Activated T-cell treated with anti-CD3 and anti-CD28 coated beads, Interleukin-2, amount 50 U/mL, for 4 hours (primary cell): ENCODE results near the gene NIBAN1. TPM values are rescaled to one million over a fixed set of nuclear protein-coding genes. Genes with fewer than 3 reads are reported as not detected.

Experiments
- ATAC-seq, 2 donors: fragments of 200-7000 bp; cut with Tn5 transposase; one replicate each; pipeline ENCODE4 v1.10.0; 2021
- DNase-seq: peaks from one replicate; pipeline ENCODE4 v3.0.0-alpha.2; 2020
- H3K27me3 Mint-ChIP-seq: one replicate; pipeline ENCODE4 v1.8.0; 2021; ENCODE audit warnings: low read depth, mixed read lengths
- H3K36me3 Mint-ChIP-seq: one replicate; pipeline ENCODE4 v1.8.0; 2022; ENCODE audit warnings: mixed read lengths; ENCODE audit not compliant: insufficient read depth
- H3K4me1 Mint-ChIP-seq: one replicate; pipeline ENCODE4 v1.8.0; 2021; ENCODE audit warnings: low read depth, mixed read lengths
- H3K4me3 Mint-ChIP-seq: one replicate; pipeline ENCODE4 v1.8.0; 2021; ENCODE audit warnings: mild to moderate bottlenecking, moderate library complexity, mixed read lengths
- H3K9me3 Mint-ChIP-seq: one replicate; pipeline ENCODE4 v1.8.0; 2021; ENCODE audit warnings: mixed read lengths
- total RNA-seq, 3 donors: library from RNA; stranded (reverse); gene quantifications; one replicate each; pipeline ENCODE4 v1.2.1, GENCODE V29; 2021

Gene NIBAN1
- total RNA-seq, 3 donors from 2014 or later, result 5.6 to 14.2 (median 12.2) TPM

DNA sequence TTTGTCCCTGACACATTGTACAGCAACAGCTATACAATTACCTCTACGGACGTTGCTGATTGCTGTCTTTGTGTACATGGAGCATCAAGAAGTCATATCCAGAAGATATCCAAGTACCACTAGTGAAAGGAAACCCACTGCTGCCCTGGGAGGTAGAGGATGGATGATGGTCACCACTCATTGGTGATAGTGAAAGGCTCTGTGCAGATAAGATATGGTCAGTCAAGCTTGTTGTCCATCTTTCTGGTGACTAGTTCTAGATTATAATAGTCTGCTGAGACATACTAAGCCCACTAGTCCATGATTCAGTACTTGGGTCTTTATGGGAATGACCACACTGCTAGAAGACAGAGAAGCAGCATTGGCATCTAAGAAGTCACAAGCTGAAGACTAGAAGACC is 30.3 kb downstream of the NIBAN1 start:
- peaks cover 26% of the 10 kb centered on the region for H3K36me3 Mint-ChIP-seq
- ATAC-seq (no peak), DNase-seq (no peak)
- peaks cover 18% of the 10 kb centered on the region for H3K4me1 Mint-ChIP-seq
- no peaks in the 10 kb centered on the region for H3K27me3 Mint-ChIP-seq
- H3K9me3 Mint-ChIP-seq, result no peaks in the 10 kb centered on the region
- H3K4me3 Mint-ChIP-seq, result no peak overlapping the region

DNA sequence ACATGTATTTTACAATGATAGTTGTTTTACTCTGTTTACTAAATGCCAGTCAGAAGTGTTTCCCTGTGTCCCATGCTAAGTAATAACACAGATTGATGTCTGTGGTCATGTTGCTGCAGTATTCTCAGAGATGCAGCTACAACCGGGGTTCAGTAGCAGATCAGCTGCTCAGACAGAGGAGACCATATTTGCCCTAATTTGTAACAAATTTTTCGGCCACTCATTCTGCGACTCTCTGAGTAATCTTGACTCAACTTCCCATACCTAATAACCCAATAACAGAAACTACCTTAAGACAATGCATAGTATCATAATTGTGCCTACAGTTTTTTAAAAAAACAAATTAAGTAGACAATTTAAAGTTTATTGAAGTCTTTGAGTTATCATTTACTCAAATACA is 32.6 kb downstream of the NIBAN1 start:
- Mint-ChIP-seq H3K9me3 (no peaks in the 10 kb centered on the region), H3K27me3 (no peaks in the 10 kb centered on the region), H3K4me1 (peaks cover 18% of the 10 kb centered on the region), H3K4me3 (no peak overlapping the region), H3K36me3 (peaks cover 23% of the 10 kb centered on the region)
- peak; percentile 77 to 83 for ATAC-seq
- DNase-seq, result no peak

DNA sequence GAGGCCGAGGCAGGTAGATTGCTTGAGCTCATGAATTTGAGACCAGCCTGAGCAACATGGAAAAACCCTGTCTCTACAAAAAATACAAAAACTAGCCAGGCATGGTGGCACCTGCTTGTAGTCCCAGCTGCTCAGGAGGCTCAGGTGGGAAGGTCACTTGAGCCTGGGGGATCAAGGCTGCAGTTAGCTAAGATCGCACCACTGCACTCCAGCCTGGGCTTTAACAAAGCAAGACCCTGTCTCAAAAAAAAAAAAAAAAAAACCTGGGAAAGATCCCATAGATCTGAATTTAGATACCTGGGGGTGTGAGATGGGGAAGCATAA is 32.9 kb downstream of the NIBAN1 start:
- ATAC-seq (no peak), DNase-seq (no peak)
- Mint-ChIP-seq H3K4me1 (peaks cover 18% of the 10 kb centered on the region), H3K9me3 (no peaks in the 10 kb centered on the region), H3K27me3 (no peaks in the 10 kb centered on the region), H3K36me3 (peaks cover 23% of the 10 kb centered on the region), H3K4me3 (no peak overlapping the region)

DNA sequence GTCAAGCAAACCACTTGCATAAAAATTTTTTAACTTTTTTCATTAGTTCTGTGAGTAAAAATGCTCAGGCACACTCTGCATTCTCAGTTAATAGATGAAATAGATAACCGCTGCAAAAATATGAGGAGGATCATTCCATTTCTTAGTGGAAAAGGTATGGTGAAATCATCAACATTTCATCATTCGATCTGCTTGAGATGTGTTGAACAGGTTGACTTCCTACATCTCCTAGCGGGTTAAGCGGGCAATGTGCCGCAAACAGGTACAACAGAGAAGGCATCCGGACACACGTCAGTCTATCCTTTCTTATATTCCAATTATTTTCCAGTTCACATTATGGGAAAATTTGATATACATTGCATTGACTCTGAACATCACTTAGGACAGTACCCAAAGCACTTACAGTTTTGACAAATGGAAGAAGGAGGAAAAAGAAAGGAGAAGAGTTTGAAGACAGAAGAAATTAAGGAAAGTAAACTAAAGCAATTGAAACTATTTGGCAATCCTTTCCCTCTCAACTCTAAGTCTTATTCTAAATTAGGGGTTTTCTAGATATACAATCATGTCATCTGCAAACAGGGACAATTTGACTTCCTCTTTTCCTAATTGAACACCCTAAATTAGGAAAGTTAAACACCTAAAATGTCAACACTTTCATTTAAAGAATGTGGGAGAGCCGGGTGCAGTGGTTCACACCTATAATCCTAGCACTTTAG is 33.5 kb downstream of the NIBAN1 start:
- Mint-ChIP-seq H3K27me3 (no peaks in the 10 kb centered on the region), H3K36me3 (peaks cover 21% of the 10 kb centered on the region), H3K4me1 (peaks cover 14% of the 10 kb centered on the region), H3K9me3 (no peaks in the 10 kb centered on the region), H3K4me3 (no peak overlapping the region)
- ATAC-seq (no peak), DNase-seq (no peak)

DNA sequence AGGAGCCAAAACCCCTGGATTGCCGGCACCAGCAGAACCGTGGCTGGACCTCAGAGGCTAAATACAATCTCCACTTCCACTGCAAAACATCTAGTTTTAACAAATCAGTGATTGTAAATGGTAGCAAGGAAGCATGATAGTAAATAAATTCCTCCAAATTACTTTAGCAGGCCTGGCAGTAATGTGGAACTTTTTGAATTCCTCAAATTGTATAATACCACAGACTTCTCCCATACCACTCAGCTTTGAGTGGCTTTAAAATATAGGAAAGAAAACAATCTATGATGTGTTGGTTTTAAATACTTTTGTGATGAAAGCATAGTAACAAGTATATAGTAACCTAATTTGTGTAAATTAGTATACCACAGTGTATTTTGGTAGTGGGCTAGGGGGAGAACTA is 34.1 kb downstream of the NIBAN1 start:
- DNase-seq (no peak), ATAC-seq (no peak)
- Mint-ChIP-seq H3K27me3 (no peaks in the 10 kb centered on the region), H3K4me1 (peaks cover 11% of the 10 kb centered on the region), H3K4me3 (no peak overlapping the region), H3K36me3 (peaks cover 19% of the 10 kb centered on the region), H3K9me3 (no peaks in the 10 kb centered on the region)

DNA sequence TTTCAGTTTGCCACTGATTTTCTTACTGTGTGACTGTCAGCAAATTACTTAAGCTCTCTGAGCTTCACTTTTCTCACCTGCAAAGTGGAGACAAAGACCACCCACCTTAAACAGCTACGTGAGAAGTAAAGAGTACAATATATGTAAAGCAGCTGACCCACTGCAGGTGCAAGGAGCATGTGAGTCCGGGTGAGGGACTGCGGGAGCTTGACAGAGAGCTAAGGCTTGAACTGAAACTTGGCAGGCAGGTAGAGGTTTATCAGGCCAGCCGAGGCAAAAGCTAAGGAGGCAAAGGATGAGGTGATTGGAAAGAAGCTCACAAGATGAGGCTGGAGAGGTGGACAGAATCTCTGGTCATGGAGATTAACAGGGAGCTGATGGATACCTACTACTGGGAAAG is 36.6 kb downstream of the NIBAN1 start:
- DNase-seq (no peak), ATAC-seq (no peak)
- no peak overlapping the region for H3K4me3 Mint-ChIP-seq
- peaks cover 16% of the 10 kb centered on the region for H3K36me3 Mint-ChIP-seq
- H3K27me3 Mint-ChIP-seq, result no peaks in the 10 kb centered on the region
- peaks cover 9% of the 10 kb centered on the region for H3K4me1 Mint-ChIP-seq
- peaks cover 6% of the 10 kb centered on the region for H3K9me3 Mint-ChIP-seq

DNA sequence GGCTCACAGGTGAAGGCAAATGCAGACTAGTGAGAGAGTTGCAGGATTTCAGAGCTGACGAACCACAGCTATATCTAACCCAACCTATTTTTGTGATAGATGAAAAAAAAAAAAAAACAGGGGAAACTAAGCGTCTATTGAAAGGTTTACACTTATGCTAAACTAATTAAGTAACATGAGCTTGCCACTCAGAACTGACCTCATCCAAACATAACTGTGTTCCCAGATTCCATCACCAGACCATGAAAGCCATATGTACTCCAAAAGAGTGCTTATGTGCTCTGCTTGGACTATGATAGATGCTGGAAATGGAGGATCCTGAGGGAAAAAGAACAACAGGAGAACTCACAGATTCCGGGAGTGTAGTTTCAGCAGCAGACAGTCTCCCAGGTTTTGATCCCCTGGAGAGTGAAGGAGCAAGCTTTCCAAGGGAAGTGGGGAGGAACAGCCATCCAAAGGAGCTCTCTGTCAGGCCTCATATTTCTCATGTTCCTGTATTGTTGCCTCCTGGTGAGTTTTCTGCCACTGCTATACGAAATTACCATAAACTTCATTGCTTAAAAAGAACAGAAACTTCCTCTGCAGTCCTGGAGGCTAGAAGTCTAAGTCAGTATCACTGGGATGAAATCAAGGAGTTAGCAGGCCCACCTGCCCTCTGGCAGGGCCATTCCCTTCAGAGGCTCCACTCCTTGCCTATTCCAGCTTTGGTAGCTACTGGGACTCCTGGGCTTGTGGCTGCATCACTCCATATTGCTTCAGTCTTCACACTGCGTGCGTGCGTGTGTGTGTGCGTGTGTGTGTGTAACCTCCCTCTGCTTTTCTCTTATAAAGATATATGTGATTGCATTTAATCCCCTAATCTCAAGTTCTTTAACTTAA is 38.1 kb downstream of the NIBAN1 start:
- no peak overlapping the region for H3K4me3 Mint-ChIP-seq
- peaks cover 6% of the 10 kb centered on the region for H3K9me3 Mint-ChIP-seq
- DNase-seq (no peak), ATAC-seq (no peak)
- peaks cover 11% of the 10 kb centered on the region for H3K36me3 Mint-ChIP-seq
- peaks cover 2% of the 10 kb centered on the region for H3K4me1 Mint-ChIP-seq
- no peaks in the 10 kb centered on the region for H3K27me3 Mint-ChIP-seq

DNA sequence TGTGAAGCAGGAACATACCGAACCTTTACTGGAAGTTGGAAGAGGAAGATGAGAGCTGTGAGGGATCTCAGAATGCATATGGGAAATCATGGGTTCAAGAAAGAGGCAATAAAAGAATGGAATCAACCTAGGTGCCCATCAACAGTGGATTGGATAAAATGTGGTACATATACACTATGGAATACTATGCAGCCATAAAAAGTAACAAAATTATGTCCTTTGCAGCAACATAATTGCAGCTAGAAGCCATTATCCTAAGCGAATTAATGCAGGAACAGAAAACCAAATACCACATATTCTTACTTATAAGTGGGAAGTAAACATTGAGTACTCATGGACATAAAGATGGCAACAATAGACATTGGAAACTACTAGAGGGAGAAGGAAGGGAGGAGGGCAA is 40.4 kb downstream of the NIBAN1 start:
- no peaks in the 10 kb centered on the region for H3K27me3 Mint-ChIP-seq
- H3K4me1 Mint-ChIP-seq, result peaks cover 11% of the 10 kb centered on the region
- ATAC-seq (no peak), DNase-seq (no peak)
- peaks cover 6% of the 10 kb centered on the region for H3K36me3 Mint-ChIP-seq
- no peak overlapping the region for H3K4me3 Mint-ChIP-seq
- H3K9me3 Mint-ChIP-seq, result peaks cover 6% of the 10 kb centered on the region

DNA sequence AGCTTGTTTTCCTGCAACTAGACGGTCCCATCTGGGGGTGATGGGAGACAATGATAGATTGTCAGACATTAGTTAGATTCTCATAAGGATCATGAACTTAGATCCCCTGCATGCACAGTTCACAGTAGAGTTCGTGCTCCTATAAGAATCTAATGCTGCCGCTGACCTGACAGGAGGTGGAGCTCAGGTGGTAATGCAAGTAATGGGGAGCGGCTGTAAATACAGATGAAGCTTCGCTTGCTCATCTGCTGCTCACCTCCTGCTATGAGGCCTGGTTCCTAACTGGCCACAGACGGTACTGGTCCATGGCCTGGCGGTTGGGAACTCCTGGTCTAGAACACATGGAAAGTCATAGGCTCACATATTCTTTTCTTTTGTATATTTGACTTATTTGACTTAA is 42.0 kb downstream of the NIBAN1 start:
- Mint-ChIP-seq H3K4me3 (no peak overlapping the region), H3K36me3 (peaks cover 6% of the 10 kb centered on the region), H3K4me1 (peaks cover 8% of the 10 kb centered on the region), H3K9me3 (peaks cover 6% of the 10 kb centered on the region), H3K27me3 (no peaks in the 10 kb centered on the region)
- ATAC-seq, result no peak
- DNase-seq, result no peak

DNA sequence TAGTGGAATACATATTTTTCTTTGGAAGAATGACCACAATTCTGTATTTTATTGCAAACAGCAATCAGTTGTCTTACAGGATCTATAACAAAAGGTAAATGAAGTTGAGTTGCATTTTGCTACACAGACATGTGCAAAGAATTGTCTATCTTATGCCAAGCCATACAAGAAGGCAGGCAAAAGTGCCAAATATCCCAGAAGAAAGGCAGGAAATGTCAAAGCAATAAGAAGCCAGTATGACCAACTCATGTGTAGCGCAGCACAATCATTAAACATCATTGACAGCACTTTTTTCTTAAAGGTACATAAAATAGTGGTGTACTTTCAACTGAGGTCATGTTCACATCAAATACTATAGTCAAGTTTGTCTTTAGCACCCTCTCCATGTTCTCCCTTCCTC is 42.7 kb downstream of the NIBAN1 start:
- H3K36me3 Mint-ChIP-seq, result peaks cover 9% of the 10 kb centered on the region
- peaks cover 8% of the 10 kb centered on the region for H3K4me1 Mint-ChIP-seq
- H3K27me3 Mint-ChIP-seq, result no peaks in the 10 kb centered on the region
- ATAC-seq, result no peak
- H3K4me3 Mint-ChIP-seq, result no peak overlapping the region
- H3K9me3 Mint-ChIP-seq, result peaks cover 13% of the 10 kb centered on the region
- DNase-seq, result no peak

DNA sequence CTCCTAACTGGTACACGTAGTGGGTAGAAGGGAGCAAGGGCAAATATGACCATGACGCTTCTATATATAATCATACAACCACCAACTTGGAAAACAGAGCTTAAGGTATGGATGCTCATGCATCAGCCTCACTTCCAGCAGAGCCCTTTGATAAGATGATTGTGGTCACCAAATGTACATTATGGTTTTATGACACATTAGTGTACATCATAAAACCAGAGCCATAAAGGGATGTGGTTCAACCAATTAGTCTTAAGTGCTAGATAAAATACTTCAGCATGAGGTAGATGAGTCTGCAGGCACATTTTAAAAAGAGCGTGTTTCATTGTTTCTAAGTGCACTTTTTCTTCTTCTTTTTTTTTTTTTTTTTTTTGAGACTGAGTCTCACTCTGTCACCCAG is 43.7 kb downstream of the NIBAN1 start:
- ATAC-seq, result peak; percentile 52 to 65
- H3K4me3 Mint-ChIP-seq, result no peak overlapping the region
- no peaks in the 10 kb centered on the region for H3K27me3 Mint-ChIP-seq
- H3K36me3 Mint-ChIP-seq, result peaks cover 9% of the 10 kb centered on the region
- no peak for DNase-seq
- H3K4me1 Mint-ChIP-seq, result peaks cover 8% of the 10 kb centered on the region
- H3K9me3 Mint-ChIP-seq, result peaks cover 14% of the 10 kb centered on the region

DNA sequence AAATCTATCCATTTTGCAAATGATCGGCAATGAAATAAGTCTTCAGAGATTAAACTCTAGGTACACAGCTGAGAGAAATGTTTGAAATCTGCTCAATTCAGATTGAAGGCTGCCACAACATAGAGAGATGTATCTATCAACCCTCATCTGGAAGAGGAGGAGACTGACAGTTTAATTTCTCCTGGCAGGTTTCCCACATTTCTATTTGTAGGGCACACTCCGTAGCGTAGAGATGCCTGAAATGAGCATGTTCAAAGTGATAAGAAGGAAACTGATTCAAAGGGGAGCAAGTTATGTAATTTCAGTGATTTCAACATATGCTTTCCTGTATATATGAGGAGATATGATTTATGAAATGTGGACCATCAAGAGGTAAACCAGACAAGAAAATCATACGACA is 44.1 kb downstream of the NIBAN1 start:
- H3K36me3 Mint-ChIP-seq, result peaks cover 9% of the 10 kb centered on the region
- no peak overlapping the region for H3K4me3 Mint-ChIP-seq
- H3K9me3 Mint-ChIP-seq, result peaks cover 15% of the 10 kb centered on the region
- no peaks in the 10 kb centered on the region for H3K27me3 Mint-ChIP-seq
- H3K4me1 Mint-ChIP-seq, result peaks cover 8% of the 10 kb centered on the region
- DNase-seq (no peak), ATAC-seq (no peak)

DNA sequence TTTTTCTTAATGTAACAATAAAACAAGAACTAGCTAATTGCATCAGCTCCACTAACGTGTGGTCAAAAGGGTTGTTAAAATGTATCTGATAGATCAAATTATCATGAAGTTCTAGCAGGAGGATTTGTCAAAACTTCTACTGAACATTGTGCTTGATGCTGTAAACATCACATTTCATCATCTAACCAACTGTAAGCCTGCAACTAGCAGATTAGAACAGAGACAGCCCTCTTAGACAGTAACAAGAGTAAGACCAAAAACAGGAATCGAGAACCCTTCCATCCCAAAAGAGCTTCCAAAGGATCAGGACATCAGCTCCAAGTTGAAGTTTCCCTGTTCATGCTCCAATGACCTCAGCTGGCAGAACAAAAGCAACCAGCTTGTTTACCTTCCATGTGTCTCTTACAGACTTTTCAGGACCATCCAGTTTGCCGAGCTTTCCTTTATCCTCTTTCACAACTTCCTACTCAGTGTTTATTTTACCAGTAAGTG is 44.6 kb downstream of the NIBAN1 start:
- Mint-ChIP-seq H3K27me3 (no peaks in the 10 kb centered on the region), H3K36me3 (peaks cover 9% of the 10 kb centered on the region), H3K4me1 (peaks cover 8% of the 10 kb centered on the region), H3K9me3 (peaks cover 19% of the 10 kb centered on the region), H3K4me3 (no peak overlapping the region)
- DNase-seq (no peak), ATAC-seq (no peak)

DNA sequence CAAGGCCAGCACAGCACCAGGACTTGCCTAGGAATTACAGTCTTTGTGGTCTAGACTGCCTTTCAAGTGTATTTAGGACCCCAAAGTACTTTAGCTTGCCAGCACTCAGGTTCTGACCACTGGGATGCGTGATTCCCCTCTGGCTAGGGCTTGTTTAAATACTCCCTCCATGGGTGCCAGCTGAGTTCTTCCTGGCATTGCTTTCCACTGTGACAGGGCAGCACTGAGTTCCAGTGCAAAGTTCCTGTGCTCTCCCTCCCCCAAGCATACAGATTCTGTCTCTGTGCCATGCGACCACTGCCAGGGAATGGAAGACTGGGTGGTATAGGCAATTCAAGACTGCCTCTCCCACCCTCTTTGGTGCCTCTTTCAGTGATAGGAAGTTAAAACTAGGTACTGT is 45.9 kb downstream of the NIBAN1 start:
- no peak for ATAC-seq
- H3K4me3 Mint-ChIP-seq, result no peak overlapping the region
- H3K36me3 Mint-ChIP-seq, result peaks cover 3% of the 10 kb centered on the region
- peaks cover 14% of the 10 kb centered on the region for H3K9me3 Mint-ChIP-seq
- peaks cover 8% of the 10 kb centered on the region for H3K4me1 Mint-ChIP-seq
- no peaks in the 10 kb centered on the region for H3K27me3 Mint-ChIP-seq
- no peak for DNase-seq
